Adipocyte (in vitro differentiated cells): Measurements from ENCODE around the gene DAPK1.

Experiments used
- DNase-seq: peaks from one replicate; pipeline ENCODE4 v3.0.0-alpha.2; 2015; ENCODE audit warnings: low read depth
- H3K27me3 ChIP-seq: replicated peaks from 2 replicates; pipeline ENCODE4 v1.7.0; 2013; ENCODE audit warnings: mild to moderate bottlenecking, low read length, moderate library complexity; ENCODE audit not compliant: control insufficient read depth, insufficient read depth
- H3K36me3 ChIP-seq: 2 replicates; pipeline ENCODE4 v1.7.0; 2013; ENCODE audit warnings: low read length, mild to moderate bottlenecking, moderate library complexity; ENCODE audit not compliant: control insufficient read depth, insufficient read depth, severe bottlenecking
- H3K4me1 ChIP-seq: 2 replicates; pipeline ENCODE4 v1.7.0; 2013; ENCODE audit warnings: mild to moderate bottlenecking, low read length, moderate library complexity; ENCODE audit not compliant: control insufficient read depth, insufficient read depth
- H3K4me3 ChIP-seq: 2 replicates; pipeline ENCODE4 v1.7.0; 2013; ENCODE audit warnings: mild to moderate bottlenecking, low read length, moderate library complexity
- H3K9ac ChIP-seq: 2 replicates; pipeline ENCODE4 v1.7.0; 2013; ENCODE audit warnings: mild to moderate bottlenecking, low read length, moderate library complexity
- H3K9me3 ChIP-seq: 2 replicates; pipeline ENCODE4 v1.7.0; 2013; ENCODE audit warnings: mild to moderate bottlenecking, low read length, moderate library complexity; ENCODE audit not compliant: control insufficient read depth

DAPK1 gene

GRCh38 chr9:87478226-87478992 lies 19.3 kb upstream of the DAPK1 start:
- Histone ChIP-seq H3K36me3 (no peaks in the 10 kb centered on the region), H3K4me3 (no peak overlapping the region), H3K4me1 (no peaks in the 10 kb centered on the region), H3K9me3 (no peaks in the 10 kb centered on the region), H3K27me3 (no peaks in the 10 kb centered on the region), H3K9ac (no peak overlapping the region)
- no peak for DNase-seq

DNA sequence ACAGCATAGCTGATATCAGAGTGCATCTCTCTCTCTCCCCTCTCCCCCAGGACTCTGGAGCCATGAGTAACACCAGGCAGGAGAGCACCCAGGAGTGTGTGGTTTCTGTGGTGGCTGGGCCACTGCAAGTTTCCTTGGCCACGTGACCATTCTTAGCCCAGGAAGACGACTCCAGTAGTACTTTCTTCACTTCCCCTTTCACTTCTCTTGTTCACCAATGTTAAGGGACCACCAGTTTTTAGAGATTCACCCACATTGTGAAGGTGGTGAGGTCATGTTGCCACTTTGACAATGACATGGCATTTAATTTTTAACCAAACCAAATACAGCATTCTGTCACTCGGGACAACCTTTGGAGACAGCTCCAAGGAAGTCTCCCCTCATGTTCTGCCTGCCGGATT lies 17.9 kb upstream of the DAPK1 start:
- H3K9me3 ChIP-seq, result no peaks in the 10 kb centered on the region
- H3K27me3 ChIP-seq, result peaks cover 6% of the 10 kb centered on the region
- H3K9ac ChIP-seq, result no peak overlapping the region
- H3K36me3 ChIP-seq, result no peaks in the 10 kb centered on the region
- no peaks in the 10 kb centered on the region for H3K4me1 ChIP-seq
- H3K4me3 ChIP-seq, result no peak overlapping the region
- no peak for DNase-seq

GRCh38 chr9:87481890-87482855 lies 15.5 kb upstream of the DAPK1 start:
- Histone ChIP-seq H3K27me3 (peaks cover 6% of the 10 kb centered on the region), H3K36me3 (no peaks in the 10 kb centered on the region), H3K9ac (no peak overlapping the region), H3K4me3 (no peak overlapping the region), H3K9me3 (no peaks in the 10 kb centered on the region), H3K4me1 (no peaks in the 10 kb centered on the region)
- no peak for DNase-seq

GRCh38 chr9:87490225-87490624 lies 7.4 kb upstream of the DAPK1 start:
- DNase-seq, result no peak
- Histone ChIP-seq H3K36me3 (no peaks in the 10 kb centered on the region), H3K27me3 (peaks cover 9% of the 10 kb centered on the region), H3K4me3 (no peak overlapping the region), H3K9me3 (no peaks in the 10 kb centered on the region), H3K4me1 (no peaks in the 10 kb centered on the region), H3K9ac (no peak overlapping the region)

GRCh38 chr9:87490907-87491306 lies 6.8 kb upstream of the DAPK1 start:
- Histone ChIP-seq H3K4me1 (no peaks in the 10 kb centered on the region), H3K4me3 (no peak overlapping the region), H3K9ac (no peak overlapping the region), H3K27me3 (peaks cover 9% of the 10 kb centered on the region), H3K36me3 (no peaks in the 10 kb centered on the region), H3K9me3 (no peaks in the 10 kb centered on the region)
- no peak for DNase-seq

DNA sequence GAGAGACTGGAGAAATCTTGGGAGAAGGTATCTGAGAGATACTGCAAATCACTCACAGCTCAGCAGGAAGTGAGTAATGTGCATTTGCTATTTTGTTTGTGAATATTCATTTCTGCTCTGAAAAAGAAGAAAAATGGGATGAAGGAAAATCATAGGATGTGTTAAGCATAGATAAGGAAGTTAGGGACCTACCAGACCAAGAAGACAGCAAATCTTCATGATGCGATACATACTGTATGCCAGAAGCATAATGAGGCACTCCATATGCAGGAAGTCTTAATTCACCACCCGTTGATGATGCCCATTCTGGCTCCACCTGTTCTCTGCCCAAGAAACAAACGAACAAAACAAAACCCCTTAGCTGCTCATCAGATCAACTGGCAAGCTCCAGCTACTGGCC lies 6.1 kb upstream of the DAPK1 start:
- Histone ChIP-seq H3K4me1 (no peaks in the 10 kb centered on the region), H3K9ac (no peak overlapping the region), H3K27me3 (peaks cover 9% of the 10 kb centered on the region), H3K9me3 (no peaks in the 10 kb centered on the region), H3K4me3 (no peak overlapping the region), H3K36me3 (no peaks in the 10 kb centered on the region)
- DNase-seq, result no peak

GRCh38 chr9:87492642-87493041 lies 5.0 kb upstream of the DAPK1 start:
- Histone ChIP-seq H3K36me3 (no peaks in the 10 kb centered on the region), H3K27me3 (peaks cover 9% of the 10 kb centered on the region), H3K9me3 (no peaks in the 10 kb centered on the region), H3K4me1 (peaks cover 4% of the 10 kb centered on the region), H3K4me3 (no peak overlapping the region), H3K9ac (no peak overlapping the region)
- DNase-seq, result no peak

GRCh38 chr9:87494970-87495471 lies 2.6 kb upstream of the DAPK1 start:
- H3K9ac ChIP-seq, result no peak overlapping the region
- no peak for DNase-seq
- H3K9me3 ChIP-seq, result no peaks in the 10 kb centered on the region
- H3K36me3 ChIP-seq, result no peaks in the 10 kb centered on the region
- peaks cover 9% of the 10 kb centered on the region for H3K27me3 ChIP-seq
- H3K4me3 ChIP-seq, result no peak overlapping the region
- peaks cover 11% of the 10 kb centered on the region for H3K4me1 ChIP-seq

DNA sequence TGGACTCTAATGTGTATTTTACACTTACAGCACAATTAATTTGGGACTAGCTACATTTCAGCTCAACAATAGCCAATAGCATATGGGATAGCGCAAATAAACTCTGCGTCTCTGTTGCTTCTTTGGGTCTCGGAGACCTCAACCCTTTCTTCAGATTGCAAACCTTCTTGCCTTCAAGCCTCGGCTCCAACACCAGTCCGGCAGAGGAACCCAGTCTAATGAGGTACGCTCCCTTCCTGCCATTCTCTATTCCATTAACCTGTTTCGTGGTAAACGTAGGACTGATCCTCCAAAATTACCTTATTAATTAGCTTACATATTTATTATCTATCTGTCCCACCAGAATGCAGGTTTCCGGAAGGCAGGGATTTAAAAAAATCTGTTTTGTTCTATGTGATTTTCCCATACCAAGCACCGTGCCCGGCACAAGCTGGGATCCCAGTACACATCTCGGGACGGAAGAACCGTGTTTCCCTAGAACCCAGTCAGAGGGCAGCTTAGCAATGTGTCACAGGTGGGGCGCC lies 525 bp upstream of the DAPK1 start:
- H3K36me3 ChIP-seq, result no peaks in the 10 kb centered on the region
- H3K27me3 ChIP-seq, result peaks cover 9% of the 10 kb centered on the region
- H3K4me3 ChIP-seq, result peak overlapping the region; percentile 85
- no peak for DNase-seq
- H3K9me3 ChIP-seq, result no peaks in the 10 kb centered on the region
- H3K9ac ChIP-seq, result peak overlapping the region; percentile 85
- peaks cover 16% of the 10 kb centered on the region for H3K4me1 ChIP-seq

- peak; percentile 84 for DNase-seq
- peak overlapping the region; percentile 85 for H3K4me3 ChIP-seq
- H3K9ac ChIP-seq, result peak overlapping the region; percentile 85
- peaks cover 3% of the 10 kb centered on the region for H3K27me3 ChIP-seq
- H3K9me3 ChIP-seq, result no peaks in the 10 kb centered on the region
- H3K36me3 ChIP-seq, result no peaks in the 10 kb centered on the region
- H3K4me1 ChIP-seq, result peaks cover 22% of the 10 kb centered on the region
These were observed 561 bp downstream of the DAPK1 start for GRCh38 chr9:87498046-87498810.
